ENCODE results near the gene UBXN10.

UBXN10 gene

GRCh38 chr1:20152599-20152930 is 33.3 kb upstream of the UBXN10 start:
- DNase-seq = no peak

DNA sequence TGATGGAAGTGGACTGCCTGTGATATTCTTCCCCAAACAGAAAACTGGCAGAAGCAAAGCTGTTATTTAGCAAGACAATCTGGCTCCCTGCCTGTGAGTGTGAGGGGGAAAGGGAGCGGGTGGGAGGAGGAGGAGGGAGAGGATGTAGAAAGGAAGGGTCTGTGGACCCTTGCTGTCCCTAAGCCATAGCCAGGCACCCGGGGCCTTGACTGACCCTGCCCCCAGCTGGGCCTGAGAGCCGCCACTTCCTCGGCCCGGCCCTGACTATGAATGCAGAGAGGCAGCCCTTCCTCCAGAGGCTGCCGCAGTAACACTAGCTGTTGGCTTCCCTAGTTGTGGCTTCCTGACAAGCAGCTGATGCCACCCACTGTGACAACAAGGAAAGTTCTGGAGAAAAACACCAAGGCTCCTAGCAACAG is 32.9 kb upstream of the UBXN10 start:
- peak; percentile 38 for DNase-seq

DNA sequence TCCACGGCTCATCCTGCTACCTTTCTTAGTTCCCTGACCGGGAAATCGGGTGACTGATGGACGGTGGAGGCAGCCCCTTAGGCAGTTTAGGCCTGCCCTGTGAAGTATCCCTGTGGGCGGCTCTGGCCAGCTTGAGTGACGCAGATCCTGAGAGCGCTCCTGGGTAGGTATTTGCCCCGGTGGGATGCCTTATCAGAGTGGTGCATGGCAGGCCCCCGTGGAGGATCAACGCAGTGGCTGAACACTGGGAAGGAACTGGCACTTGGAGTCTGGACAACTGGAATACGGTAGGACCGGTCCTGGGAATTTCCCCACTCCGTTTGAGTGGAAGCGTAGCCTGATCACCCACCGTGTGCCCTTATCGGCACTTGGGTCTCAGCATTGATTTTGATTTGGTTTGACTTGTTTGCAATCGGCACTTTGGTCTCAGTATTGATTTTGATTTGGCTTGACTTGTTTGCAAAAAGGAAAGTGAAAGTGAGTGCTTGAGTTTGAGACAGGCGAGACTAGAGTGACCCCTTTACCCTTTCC is 31.5 kb upstream of the UBXN10 start:
- DNase-seq = no peak

- no peak for DNase-seq
Observed at GRCh38 chr1:20158358-20159070, 27.4 kb upstream of the UBXN10 start.

DNA sequence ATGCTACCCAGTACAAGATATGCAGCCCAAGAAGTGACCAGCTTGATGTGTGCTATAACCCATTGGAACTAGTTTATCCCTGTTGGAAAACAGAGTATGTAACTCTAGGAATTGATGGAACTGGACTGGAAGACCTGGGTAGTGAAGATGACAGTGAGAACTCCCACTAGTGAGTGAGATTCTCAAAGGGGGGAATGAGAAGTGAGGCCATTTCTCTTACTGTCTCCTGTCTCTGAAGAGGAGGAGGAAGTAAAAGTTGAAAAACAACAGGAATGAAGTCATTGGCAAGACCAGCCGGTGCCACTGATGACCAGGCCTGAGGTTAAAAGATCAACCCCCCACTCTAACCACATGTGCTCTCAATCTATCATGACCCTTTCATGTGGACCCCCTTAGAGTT is 25.9 kb upstream of the UBXN10 start:
- DNase-seq = no peak

DNA sequence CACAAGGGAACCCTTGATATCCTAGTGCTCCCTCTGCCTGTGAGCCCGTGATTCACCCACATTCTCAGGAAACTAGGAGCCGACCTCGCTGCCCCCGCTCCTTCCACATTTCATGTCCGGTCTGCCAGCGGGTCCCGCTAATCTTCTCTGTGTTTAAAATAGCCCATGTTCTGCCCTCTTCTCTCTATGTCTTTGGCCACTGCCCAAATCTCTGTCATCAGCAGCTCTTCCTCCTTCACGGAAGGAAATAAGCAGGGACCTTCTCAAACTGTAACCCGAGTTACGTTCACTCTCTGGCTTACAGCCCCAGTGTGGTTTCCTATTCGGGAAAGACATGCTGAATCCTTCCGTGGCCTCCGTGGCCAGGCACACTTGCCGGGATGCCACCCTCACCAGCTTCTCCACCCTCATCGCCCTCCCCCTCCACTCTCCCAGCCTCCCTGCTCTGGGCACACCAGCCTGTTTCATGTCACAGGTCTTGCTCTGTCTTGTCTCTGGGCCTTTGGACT is 21.1 kb upstream of the UBXN10 start:
- DNase-seq = no peak

- DNase-seq = no peak
Observed at GRCh38 chr1:20165522-20165951, 20.4 kb upstream of the UBXN10 start.

- DNase-seq = no peak
Observed at GRCh38 chr1:20166051-20166450, 19.8 kb upstream of the UBXN10 start.

DNA sequence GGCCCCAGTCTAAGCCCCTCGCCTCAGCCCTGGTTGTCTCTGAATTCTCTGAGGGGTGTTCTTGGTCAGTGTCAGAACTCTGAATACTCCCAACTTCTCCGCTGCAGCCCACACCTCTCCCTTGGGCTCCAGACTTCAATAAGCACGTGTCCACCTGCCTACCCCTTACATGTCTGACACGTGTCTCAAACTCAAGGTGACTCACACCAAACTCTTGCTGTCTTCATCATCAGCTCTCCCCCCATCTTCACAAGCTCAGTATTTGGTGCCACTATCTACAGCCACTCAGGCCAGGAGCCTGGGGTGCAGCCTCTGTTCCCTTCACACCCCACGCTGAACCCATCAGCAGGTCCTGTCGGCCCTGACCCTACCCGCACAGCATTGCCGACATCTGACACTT is 18.8 kb upstream of the UBXN10 start:
- DNase-seq = no peak

DNA sequence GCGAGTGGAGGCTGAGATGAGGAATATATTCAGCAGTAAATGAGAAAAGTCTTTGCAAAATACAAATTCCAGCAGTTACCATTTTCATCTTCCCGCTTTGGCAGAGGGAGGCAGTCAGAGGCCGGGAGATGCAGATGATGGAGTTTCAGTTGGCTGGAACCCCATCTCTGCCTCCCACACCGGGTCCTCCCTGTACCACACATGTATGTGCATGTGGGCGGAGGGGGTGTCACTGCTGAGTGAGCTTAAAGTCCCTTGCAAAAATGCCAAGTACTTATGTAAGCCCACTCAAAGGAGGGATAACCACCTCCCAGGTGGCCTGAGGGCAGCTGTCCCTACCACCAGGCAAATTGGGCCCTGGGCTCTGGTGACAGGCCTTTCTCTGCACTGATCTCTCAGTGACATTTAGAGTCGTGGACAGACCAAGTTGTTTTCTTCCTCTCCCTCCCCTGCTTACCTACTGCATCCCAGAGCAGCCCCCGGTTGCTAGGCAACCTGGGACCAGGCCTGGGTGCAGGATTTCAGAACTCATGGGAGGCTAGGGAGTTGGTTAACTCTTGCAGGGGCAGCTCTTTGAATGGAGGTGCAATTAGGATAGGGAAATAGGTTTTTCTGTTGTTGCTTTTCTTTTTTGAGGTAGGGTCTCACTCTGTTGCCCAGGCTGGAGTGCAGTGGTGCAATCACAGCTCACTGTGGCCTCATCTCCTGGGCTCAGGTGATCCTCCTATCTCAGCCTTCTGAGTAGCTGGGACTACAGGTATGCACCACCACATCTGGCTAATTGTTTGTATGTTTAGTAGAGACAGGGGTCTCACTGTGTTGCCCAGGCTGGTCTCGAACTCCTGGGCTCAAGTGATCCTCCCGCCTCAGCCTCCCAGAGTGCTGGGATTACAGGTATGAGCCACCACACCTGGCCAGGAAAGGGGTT is 17.1 kb upstream of the UBXN10 start:
- DNase-seq = no peak

DNA sequence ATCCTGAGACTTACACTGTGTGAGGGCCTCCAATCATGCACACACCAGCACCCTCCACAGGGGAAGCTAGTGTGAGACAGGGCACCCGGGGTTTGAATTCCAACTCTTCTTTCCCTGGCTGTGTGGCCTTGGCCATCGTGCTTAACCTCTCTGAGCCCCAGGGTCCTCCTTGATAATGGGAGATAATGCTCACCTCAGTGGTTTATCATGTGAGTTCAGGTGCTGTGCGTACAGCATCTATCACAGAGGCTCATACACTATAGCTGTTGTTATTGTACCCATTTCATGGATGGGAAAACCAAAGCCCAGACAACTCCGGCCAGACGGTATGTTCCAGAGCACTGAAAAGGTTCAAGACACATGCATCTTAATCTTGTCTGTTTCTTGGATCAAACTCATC is 16.0 kb upstream of the UBXN10 start:
- no peak for DNase-seq

- DNase-seq = no peak
Observed at GRCh38 chr1:20172033-20172590, 13.8 kb upstream of the UBXN10 start.

GRCh38 chr1:20174937-20175666 is 10.8 kb upstream of the UBXN10 start:
- no peak for DNase-seq

DNA sequence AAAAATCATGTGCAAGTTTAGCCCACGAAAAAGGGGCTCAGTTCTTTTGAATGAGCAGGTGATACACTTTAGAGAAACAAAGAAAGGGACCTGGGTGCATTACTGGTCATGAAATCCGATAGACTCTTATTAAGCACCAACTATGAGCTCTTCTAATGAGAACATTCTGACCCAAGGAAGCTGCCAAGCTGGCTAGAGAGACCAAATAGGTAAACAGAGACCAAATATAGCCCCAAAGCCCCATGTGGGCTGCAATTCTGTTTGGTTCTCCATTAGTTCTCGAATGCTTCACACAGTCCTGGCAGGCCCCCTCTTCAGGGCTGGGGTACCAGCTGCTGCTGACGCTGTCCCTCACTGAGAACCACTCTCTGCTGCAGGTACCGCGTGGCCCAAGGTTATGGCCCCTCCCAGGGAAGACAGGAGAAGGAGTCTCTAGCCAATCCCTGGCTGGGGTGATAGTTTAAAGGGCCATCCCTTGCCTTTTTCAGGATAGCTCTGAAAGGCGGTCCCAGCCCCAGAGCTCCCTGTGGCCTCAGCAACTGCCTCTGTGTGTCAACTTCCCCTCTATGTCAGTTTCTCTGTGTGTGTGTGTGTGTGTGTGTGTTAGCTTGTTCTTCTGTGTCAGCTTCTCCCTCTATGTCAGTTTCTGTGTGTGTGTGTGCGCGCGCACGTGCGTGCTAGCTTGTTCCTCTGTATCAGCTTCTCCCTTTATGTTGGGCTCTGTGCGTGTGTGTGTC is 7.1 kb upstream of the UBXN10 start:
- DNase-seq = no peak

GRCh38 chr1:20179371-20180128 is 6.3 kb upstream of the UBXN10 start:
- DNase-seq = no peak

DNA sequence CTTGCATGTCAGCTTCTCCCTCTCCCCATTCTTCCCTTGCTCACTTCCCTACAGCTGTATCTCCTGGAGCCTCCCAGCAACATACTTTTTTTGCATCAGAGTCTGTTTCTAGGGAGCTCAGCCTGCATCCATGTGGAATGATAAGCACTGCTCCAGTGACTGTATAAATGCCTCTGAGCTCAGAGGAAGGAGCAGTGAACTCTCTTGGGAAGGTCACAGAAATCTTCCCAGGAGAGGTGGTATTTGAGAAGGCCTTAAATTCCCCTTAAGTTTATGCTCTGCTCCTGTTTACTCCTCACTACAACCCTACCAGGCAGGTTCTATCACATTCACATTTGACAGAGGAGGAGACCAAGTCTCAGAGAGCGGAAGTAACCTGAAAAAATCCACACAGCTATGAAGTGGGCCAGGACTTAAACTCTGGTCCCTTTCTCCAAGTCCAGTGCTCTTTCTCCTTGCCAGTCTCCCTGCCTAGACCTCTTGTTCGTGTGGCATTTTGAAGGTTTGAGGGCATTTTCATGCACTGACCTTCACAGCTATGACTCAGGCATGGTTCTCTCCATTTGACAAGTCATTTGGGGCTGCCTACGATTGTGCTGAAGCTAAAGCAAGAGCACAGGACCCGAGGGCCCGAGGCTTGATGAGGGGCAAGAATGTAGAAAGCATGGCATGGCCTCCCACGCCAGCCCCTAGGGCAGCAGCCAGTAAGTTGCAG is 5.6 kb upstream of the UBXN10 start:
- DNase-seq = no peak

DNA sequence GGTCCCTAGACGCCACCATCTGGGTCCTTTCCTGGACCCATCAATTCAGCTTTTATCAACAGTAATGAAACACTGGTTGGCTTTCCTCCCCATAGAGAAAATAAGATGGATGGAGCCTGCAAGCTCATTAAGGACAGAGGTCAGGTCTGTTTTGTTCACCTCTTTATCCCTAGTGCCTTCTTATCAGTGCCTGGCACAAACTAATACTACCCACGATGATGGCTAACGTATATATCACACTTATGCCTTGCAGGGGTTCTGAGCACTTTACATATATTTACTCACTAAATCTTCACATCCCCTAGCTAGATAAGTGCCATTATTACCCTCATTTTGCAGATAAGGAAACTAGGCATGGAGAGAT is 5.1 kb upstream of the UBXN10 start:
- DNase-seq = no peak

DNA sequence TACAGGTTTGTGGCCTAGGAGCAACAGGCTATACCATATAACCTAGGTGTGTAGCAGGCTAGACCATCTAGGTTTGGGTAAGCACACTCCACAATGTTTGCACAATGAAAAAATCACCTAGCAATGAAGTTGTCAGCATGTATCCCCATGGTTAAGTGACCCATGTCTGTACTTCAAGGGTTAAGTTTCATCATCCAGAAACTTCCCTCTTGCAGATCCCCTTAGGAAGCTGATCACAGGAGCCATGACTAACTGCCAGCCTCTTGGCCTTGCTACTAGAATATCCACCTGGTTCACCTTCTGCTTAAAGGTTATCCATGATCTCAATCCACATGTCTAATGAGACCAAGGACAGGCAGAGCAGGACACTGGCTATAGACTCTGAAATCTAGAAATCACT is 3.5 kb upstream of the UBXN10 start:
- no peak for DNase-seq

DNA sequence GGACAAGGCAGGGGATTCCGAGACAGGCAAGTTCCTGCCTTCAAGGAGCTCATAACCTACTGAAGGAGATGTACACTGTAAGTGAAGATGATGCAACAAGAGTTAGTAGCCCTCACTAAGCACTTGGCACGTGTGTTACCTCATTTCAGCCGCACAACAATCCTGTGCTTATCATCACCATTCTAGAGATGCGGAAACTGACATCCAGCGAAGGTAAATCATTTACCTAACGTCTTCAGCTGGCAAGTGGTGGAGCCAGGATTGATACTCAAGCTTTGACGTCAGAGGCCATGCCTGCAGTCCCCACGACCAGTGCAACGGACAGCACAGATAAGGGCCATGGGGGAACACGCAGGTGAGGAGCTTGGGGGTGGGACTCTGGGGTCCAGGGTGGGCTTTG is 2.9 kb upstream of the UBXN10 start:
- DNase-seq = no peak

- DNase-seq = no peak
Observed at GRCh38 chr1:20183616-20184271, 2.2 kb upstream of the UBXN10 start.

All from NCI-H2107 (cell line).